HG03439 (cell line): ENCODE measurements around the gene SCG2.

Experiments
- ATAC-seq: cut with Tn5 transposase; IDR thresholded peaks from one replicate; pipeline ENCODE4 v1.9.1; 2021; ENCODE audit warnings: mild to moderate bottlenecking, moderate library complexity; ENCODE audit not compliant: unreplicated experiment

The SCG2 gene

GRCh38 chr2:223601932-223602666 is at the start of gene SCG2:
Gene SCG2 (minus strand): TSS chr2:223602361. CDS start chr2:223599282, 3,079 bp downstream.
- peak; percentile 89 for ATAC-seq

DNA sequence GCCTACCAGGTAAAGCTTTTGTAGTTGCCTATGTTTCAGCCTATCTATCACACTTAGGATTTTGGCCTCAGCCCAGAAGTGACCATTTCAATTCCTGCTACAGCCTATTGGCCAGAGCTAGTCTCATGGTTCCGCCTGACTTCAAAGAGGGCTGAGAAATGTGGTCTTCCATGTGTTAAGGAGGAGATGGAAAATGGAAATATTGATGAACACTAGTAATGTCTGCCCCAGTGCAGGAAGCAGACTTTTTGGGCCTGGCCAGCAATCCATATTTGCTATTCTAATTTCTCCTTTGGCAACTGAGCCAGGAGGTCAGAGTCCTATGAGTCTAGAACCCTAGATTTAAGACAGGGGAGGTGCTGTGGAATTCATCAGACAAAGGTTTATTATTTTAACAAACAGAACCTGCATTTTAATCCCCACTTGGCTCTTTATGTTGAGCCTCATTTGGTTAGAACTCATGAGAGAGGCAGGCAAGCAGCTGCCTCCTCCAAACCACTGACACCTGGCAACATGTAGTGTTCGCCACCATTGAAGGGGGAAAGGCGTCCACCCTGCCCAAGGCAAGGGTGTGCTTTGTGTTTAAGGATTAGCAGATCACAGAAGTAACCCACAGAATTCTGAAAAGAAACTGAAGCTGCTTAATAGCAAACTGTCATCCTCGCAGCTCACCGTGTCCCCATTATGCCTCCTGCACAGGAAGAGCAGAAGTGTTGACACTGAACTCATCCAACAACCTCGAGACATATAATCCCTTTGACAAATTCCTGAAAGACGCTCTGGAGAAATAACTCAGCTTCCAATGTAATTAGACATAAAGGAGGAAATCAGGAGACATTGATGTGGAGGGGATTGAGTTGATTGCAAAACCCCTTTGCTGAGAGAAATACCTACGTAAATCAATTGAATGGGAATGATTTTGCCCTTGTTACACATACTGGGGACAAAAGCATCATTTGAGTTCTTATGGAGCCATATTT is 47.7 kb upstream of the SCG2 start:
- no peak for ATAC-seq

DNA sequence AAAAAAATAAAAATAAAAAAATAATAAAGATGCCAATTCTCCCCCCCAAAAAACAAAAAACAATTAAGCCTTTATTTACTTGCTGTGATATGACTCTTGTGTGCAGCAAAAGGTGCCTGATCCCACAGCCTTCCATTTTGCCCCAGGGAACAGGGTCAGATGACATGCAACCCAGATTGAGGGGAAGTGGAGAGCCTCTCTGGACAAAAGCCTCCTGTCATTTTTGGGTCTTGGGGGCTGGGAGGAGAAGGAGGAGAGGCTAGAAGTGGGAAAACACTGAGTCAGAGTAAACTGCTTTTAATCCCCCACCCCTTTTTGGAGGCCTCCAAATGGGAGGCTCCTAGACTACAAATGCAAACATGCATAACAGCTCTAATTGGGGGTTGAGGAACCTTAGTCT is 46.6 kb upstream of the SCG2 start:
- no peak for ATAC-seq

- ATAC-seq = peak; percentile 90
These were observed 45.2 kb upstream of the SCG2 start for GRCh38 chr2:223647258-223647952.

- ATAC-seq = no peak
These were observed 42.0 kb upstream of the SCG2 start for GRCh38 chr2:223644136-223644535.

DNA sequence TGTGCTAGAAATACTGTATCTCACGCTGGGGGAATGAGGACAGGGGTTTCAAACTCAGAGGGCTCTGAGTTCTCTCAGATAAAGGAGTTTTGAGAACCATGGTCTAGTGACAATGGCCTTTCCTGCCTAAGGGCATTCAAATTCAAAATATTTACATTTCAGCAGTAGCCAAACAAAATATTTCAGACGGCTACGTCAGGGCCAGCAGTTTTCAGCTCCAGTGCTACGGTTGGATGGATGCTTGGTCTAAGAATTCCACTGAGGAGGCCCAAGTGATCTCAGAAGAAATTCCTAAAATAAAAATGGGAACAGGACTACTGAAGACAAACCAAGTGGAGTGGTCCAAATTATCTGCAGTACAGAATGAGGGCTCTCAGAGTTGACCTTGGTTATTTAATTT is 41.1 kb upstream of the SCG2 start:
- ATAC-seq = no peak

GRCh38 chr2:223642506-223642905 is 40.3 kb upstream of the SCG2 start:
- no peak for ATAC-seq

GRCh38 chr2:223641082-223641481 is 38.9 kb upstream of the SCG2 start:
- no peak for ATAC-seq

DNA sequence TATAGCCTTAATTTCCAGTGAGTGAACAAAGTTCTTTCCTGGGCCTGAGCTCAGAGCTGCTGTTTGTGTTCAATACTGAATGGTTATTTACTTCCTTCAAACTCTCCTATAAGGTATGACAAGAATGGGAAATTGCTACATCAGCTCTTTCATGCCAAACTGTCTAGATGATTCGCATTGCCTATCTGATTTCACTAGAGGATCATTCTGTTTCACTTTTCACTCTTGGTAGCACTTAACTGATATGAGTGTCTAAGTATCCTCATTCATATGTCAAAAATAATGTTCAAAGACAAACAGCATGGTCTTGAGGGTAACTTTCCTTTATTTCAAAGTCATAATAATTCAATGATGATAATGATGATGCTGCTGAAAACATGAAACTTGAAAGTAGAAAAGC is 32.9 kb upstream of the SCG2 start:
- ATAC-seq = no peak

DNA sequence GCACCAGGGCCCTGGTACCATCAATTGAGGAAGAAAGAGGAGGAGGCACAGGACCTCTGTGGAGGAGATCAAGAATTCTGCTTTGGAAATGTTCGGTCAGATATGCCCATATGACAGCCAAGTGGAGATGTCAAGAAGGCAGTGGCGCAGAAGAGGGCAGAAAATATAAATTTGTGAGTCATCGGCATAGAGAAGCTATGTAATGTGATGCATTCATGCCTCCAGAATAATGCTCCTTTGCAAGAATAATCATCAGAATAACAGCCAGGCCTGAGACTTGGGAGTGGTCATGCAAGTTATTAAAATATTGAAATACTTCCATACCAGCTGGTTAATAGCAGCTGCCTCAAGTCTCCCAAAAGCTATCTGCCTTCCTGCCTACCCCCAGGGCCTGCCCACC is 32.1 kb upstream of the SCG2 start:
- ATAC-seq = no peak

- ATAC-seq = no peak
These were observed 31.5 kb upstream of the SCG2 start for GRCh38 chr2:223633656-223634055.

- ATAC-seq = no peak
These were observed 30.7 kb upstream of the SCG2 start for GRCh38 chr2:223632826-223633225.

DNA sequence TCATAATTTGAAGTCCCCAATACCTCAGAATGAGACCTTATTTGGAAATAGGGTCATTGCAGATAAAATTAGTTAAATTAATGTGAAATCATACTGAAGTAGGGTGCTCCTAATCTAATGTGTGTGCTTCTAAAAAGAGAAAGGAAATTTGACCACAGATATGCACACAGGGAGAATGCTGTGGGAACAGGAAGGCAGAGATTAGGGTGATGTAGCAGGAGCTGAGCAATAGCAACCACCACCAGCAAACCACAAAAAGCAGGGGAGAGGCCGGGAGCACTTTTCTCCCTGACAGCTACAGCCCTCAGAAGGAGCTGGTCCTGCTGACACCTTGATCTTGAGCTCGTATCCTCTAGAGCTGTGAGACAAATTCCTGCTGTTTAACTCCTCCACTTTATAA is 24.6 kb upstream of the SCG2 start:
- ATAC-seq = no peak

DNA sequence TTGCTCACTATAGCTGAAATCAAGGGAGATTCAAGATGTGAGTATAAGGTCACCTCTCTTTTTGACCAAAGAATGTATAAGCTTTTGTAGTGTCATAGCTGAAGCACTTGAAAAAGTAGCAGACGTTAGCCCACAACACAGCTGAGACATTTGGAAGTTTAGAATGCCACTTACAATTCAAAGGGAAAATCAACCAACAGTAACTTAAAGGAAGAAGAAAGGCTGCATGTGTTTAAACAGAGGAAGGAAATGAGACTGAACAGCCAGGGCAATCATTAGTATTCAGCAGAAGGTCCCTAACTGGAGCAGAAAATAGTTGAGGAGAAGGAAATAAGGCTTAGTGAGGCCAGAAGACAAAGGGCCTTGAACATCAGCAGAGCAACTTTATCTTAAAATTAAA is 23.5 kb upstream of the SCG2 start:
- ATAC-seq = no peak

DNA sequence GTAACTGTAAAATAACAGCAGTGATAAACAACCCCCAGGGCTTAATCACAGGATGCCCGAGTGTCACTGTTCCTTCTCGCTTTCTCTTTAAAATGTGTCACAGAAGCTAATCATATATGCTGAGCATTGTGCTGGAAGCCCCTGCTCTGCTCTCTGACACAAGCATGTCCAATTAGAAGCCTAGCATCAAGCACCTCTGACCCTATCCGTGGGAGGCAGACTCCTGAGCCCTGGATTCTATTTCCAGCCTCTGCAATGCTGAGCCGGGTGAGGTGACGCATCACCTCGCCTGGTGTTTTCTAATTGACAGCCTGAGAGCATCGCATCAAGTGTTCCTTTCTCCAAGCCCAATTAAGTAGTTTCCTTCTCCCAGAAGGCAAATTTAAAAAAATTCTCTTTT is 19.7 kb upstream of the SCG2 start:
- no peak for ATAC-seq

DNA sequence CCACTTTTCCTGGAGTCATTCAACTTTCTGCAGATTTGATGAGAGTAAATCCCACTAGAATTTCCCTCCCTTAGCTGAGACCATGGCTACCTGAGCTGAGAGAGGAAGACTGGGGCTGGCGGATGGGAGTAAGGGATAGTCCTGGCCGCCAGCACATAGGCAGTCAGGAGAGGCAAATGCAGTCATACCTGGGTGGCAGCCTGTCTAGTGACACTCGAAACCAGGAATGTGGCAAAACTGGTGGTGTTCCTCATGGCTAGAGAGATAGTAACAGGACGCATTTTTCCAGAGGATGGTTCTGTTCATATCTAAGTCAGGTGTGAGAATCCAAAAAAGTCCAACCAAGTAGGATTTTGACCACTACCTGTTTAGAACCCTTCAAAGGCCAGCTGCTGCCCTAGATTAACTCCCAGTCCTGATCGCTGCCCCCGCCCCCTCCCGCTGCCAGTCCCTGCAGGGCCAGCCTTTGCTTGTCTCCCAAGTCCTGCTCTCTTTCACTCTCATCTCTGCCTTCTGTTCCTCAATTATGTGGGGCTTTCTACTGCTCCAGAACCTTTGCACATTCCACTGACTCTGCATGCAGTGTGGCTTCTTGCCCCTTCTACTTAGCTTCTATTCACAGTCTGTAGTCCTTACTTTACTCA is 17.4 kb upstream of the SCG2 start:
- no peak for ATAC-seq

GRCh38 chr2:223618172-223619035 is 16.2 kb upstream of the SCG2 start:
- no peak for ATAC-seq

GRCh38 chr2:223614534-223614933 is 12.4 kb upstream of the SCG2 start:
- no peak for ATAC-seq

DNA sequence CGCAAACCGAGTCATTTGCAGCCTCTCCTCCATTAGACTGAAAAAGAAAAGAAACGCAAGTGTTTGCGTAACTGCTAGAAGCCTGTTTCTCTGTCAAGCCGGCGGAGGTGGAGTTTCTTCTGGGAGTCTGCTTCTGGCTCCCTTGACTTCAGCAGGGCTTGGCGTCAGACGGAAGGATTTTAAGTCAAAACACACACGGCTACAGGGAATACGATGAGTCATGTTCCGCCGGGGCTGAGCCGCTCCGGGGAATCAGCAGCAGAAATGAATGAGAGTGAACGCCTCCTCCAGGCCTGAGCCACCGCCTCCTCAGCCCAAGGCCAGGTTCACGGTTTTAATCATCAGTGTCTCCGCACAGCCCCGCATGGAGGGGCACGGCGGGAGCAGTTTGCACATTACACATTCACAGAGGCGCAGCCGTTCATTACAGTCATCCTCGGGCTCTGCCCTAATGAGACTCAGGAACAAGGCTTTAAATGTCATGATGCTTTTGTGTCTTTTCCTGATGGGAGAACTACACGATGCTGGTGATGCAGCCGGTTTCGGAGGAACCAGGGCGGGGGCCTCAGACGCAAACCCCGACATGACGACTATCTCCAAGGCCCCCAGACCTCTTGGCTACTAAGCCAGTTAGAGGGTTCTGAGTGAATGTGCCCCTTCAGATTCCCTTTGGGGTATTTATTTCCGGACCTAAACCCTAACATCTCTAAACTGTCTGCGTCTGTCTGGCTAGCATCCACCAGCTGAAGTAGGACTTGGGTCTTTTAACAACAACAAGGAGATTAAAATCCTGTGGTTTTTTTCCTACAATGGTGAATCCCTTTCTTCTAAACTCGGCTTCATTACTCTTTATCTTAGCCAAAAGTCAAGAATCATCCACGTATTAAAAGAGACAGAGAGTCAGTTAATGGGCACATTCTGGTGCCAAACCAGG is 11.1 kb upstream of the SCG2 start:
- ATAC-seq = no peak
